HCT116 (cell line): ENCODE results near the gene SLC22A23. TPM values are rescaled to one million over a fixed set of nuclear protein-coding genes. Genes with fewer than 3 reads are reported as not detected.

ENCODE experiments used
- ATAC-seq: fragments of 200-7000 bp; cut with Tn5 transposase; 2 replicates; pipeline ENCODE4 v1.9.1; 2020; ENCODE audit warnings: mild to moderate bottlenecking, moderate library complexity
- BruUV-seq: library from RNA; stranded (reverse); fragments of 400-500 nt; replicated peaks from 2 replicates; lab custom pipeline; 2021; lab: Mats Ljungman, UMichigan
- CTCF ChIA-PET: fragments of 300-600 bp; sonication (Branson Sonifier 250); formaldehyde crosslinking; loops from one replicate; lab custom pipeline; 2021; ENCODE audit warnings: antibody characterized with exemption; lab: Charles Lee
- POLR2A ChIA-PET: fragments of 300-600, 350-600 bp; sonication (Branson Sonifier 250); formaldehyde crosslinking; loops from one replicate; lab custom pipeline; 2021; ENCODE audit warnings: antibody characterized with exemption; lab: Charles Lee
- RAD21 ChIA-PET, 2 experiments: fragments of 300-600 bp; sonication (Branson Sonifier 250); formaldehyde crosslinking; loops; one replicate each; lab custom pipeline; 2023; ENCODE audit warnings: low total read pairs in 2 of 2; ENCODE audit not compliant: uncharacterized antibody in 2 of 2, unreplicated experiment in 2 of 2, low non-redundant PET in 1 of 2; lab: Charles Lee
- DNase-seq: peaks from one replicate; pipeline ENCODE4 v3.0.0-alpha.2; 2010; ENCODE audit warnings: low read depth, low spot score
- H2AFZ ChIP-seq: fragments of 200-600 bp; shearing (Covaris generic), sonication (generic); 2 replicates; pipeline ENCODE4 v1.6.1; 2017; ENCODE audit warnings: low read depth, mixed run types, mixed read lengths, antibody characterized with exemption, low read length; ENCODE audit not compliant: poor library complexity, severe bottlenecking
- H3K27ac ChIP-seq: 2 replicates; pipeline ENCODE4 v1.5.1; 2012; ENCODE audit warnings: low read depth, low read length
- H3K27me3 ChIP-seq: fragments of 200-600 bp; sonication (generic); 2 replicates; pipeline ENCODE4 v1.6.1; 2016; ENCODE audit warnings: mixed run types, low read length, mixed read lengths; ENCODE audit not compliant: insufficient read depth
- H3K36me3 ChIP-seq, 2 experiments: fragments of 200-500 bp in 1 of 2; fragments of 200-600 bp in 1 of 2; sonication (Bioruptor generic) in 1 of 2; sonication (generic) in 1 of 2; 2 replicates each; pipeline versions ENCODE4 v1.5.1 to v1.6.1; 2014 to 2016; ENCODE audit warnings: low read length in 2 of 2, inconsistent platforms in 1 of 2, mixed read lengths in 1 of 2, mixed run types in 1 of 2; ENCODE audit not compliant: insufficient read depth in 2 of 2, control insufficient read depth in 1 of 2
- H3K4me1 ChIP-seq, 2 experiments: fragments of 200-600 bp in 1 of 2; sonication (generic) in 1 of 2; 2 replicates each; pipeline versions ENCODE4 v1.5.1 to v1.6.1; 2012 to 2017; ENCODE audit warnings: low read length in 2 of 2, inconsistent platforms in 1 of 2, mild to moderate bottlenecking in 1 of 2, mixed read lengths in 1 of 2, mixed run types in 1 of 2, moderate library complexity in 1 of 2; ENCODE audit not compliant: insufficient read depth in 2 of 2, control insufficient read depth in 1 of 2
- H3K4me2 ChIP-seq: fragments of 200-600 bp; sonication (generic); 2 replicates; pipeline ENCODE4 v1.6.1; 2017; ENCODE audit warnings: mixed run types, low read length, mixed read lengths
- H3K4me3 ChIP-seq, 2 experiments: fragments of 200-600 bp in 1 of 2; sonication (generic) in 1 of 2; replicated peaks in 1 of 2; 2 replicates each; pipeline ENCODE4 v1.5.1; 2011 to 2016; ENCODE audit warnings: low read length in 2 of 2, control low read depth in 1 of 2, low read depth in 1 of 2, mild to moderate bottlenecking in 1 of 2, mixed read lengths in 1 of 2, mixed run types in 1 of 2
- H3K79me2 ChIP-seq: fragments of 200-600 bp; sonication (generic); 2 replicates; pipeline ENCODE4 v1.6.1; 2017; ENCODE audit warnings: mild to moderate bottlenecking, mixed run types, low read length, moderate library complexity, mixed read lengths; ENCODE audit not compliant: insufficient read depth
- H3K9ac ChIP-seq: fragments of 200-600 bp; sonication (generic); 2 replicates; pipeline ENCODE4 v1.6.1; 2016; ENCODE audit warnings: low read length, mixed read lengths
- H3K9me2 ChIP-seq: fragments of 200-600 bp; sonication (generic), shearing (Covaris generic); 2 replicates; pipeline ENCODE4 v1.6.1; 2017; ENCODE audit warnings: mixed run types, mild to moderate bottlenecking, moderate library complexity; ENCODE audit not compliant: insufficient read depth
- H3K9me3 ChIP-seq, 2 experiments: fragments of 200-500 bp in 1 of 2; fragments of 200-600 bp in 1 of 2; sonication (Bioruptor generic) in 1 of 2; sonication (generic) in 1 of 2; 2 replicates each; pipeline ENCODE4 v1.6.1; 2014 to 2017; ENCODE audit warnings: low read length in 2 of 2, mixed read lengths in 2 of 2, inconsistent platforms in 1 of 2, low read depth in 1 of 2, mild to moderate bottlenecking in 1 of 2, mixed run types in 1 of 2, moderate library complexity in 1 of 2; ENCODE audit not compliant: control insufficient read depth in 1 of 2, insufficient read depth in 1 of 2
- H4K20me1 ChIP-seq: fragments of 200-600 bp; sonication (generic), shearing (Covaris generic); 2 replicates; pipeline ENCODE4 v1.6.1; 2017; ENCODE audit warnings: mixed run types, mild to moderate bottlenecking, moderate library complexity; ENCODE audit not compliant: insufficient read depth
- ATF3 ChIP-seq: IDR thresholded peaks from 2 replicates; pipeline ENCODE4 v1.6.1; 2012
- CBX3 ChIP-seq: IDR thresholded peaks from 2 replicates; pipeline ENCODE4 v1.6.1; 2012; ENCODE audit warnings: low read depth
- CTCF ChIP-seq, 3 experiments: fragments of 200-600 bp in 1 of 3; sonication (generic) in 1 of 3; IDR thresholded peaks in 2 of 3; conservative IDR thresholded peaks in 1 of 3; 2 replicates each; pipeline ENCODE4 v1.5.1; 2012 to 2017; ENCODE audit warnings: low read depth in 2 of 3, low read length in 2 of 3, antibody characterized with exemption in 1 of 3, borderline replicate concordance in 1 of 3, control low read depth in 1 of 3, mild to moderate bottlenecking in 1 of 3, mixed read lengths in 1 of 3, mixed run types in 1 of 3, moderate library complexity in 1 of 3; ENCODE audit not compliant: insufficient read depth in 1 of 3
- EGR1 ChIP-seq: IDR thresholded peaks from 2 replicates; pipeline ENCODE4 v1.6.1; 2012; ENCODE audit warnings: low read depth
- ELF1 ChIP-seq: IDR thresholded peaks from 2 replicates; pipeline ENCODE4 v1.6.1; 2012; ENCODE audit warnings: low read depth, borderline replicate concordance
- EZH2phosphoT487 ChIP-seq: fragments of 200-600 bp; IDR thresholded peaks from 2 replicates; pipeline ENCODE4 v1.6.1; 2018; ENCODE audit warnings: antibody characterized with exemption, borderline replicate concordance
- JUND ChIP-seq: IDR thresholded peaks from 2 replicates; pipeline ENCODE4 v1.6.1; 2012
- MAX ChIP-seq: IDR thresholded peaks from 2 replicates; pipeline ENCODE4 v1.6.1; 2012
- POLR2A ChIP-seq: IDR thresholded peaks from 2 replicates; pipeline ENCODE4 v1.7.0; 2011; ENCODE audit warnings: borderline replicate concordance; ENCODE audit not compliant: insufficient read depth, insufficient read length; ENCODE audit errors: extremely low read depth
- POLR2AphosphoS5 ChIP-seq: IDR thresholded peaks from 2 replicates; pipeline ENCODE4 v1.6.1; 2011; ENCODE audit warnings: mild to moderate bottlenecking, low read depth, low read length, moderate library complexity
- RAD21 ChIP-seq: IDR thresholded peaks from 2 replicates; pipeline ENCODE4 v1.6.1; 2012; ENCODE audit warnings: low read depth, mild to moderate bottlenecking
- REST ChIP-seq: IDR thresholded peaks from 2 replicates; pipeline ENCODE4 v1.6.1; 2012; ENCODE audit warnings: low read depth
- TCF7L2 ChIP-seq: IDR thresholded peaks from 2 replicates; pipeline ENCODE4 v1.7.0; 2011; ENCODE audit warnings: borderline replicate concordance, inconsistent platforms; ENCODE audit not compliant: insufficient read depth, insufficient read length; ENCODE audit errors: extremely low read depth
- YY1 ChIP-seq: IDR thresholded peaks from 2 replicates; pipeline ENCODE4 v1.6.1; 2011; ENCODE audit warnings: low read length, low read depth, moderate library complexity, mild to moderate bottlenecking; ENCODE audit not compliant: insufficient replicate concordance; ENCODE audit errors: extremely low read depth
- ZFX ChIP-seq: fragments of 450-650 bp; IDR thresholded peaks from 2 replicates; pipeline ENCODE4 v1.6.1; 2017
- intact Hi-C: fragments of 100-400 bp; cut with micrococcal nuclease; formaldehyde crosslinking; loops from 2 replicates; pipeline ENCODE4 v1.10.0; 2022
- total RNA-seq: library from RNA; stranded (reverse); gene quantifications from one replicate; pipeline ENCODE4 v1.2.1, GENCODE V29; 2021; ENCODE audit not compliant: unreplicated experiment

Gene SLC22A23
- total RNA-seq, 1 experiment from 2014 or later, result 11.5 TPM

- POLR2A ChIA-PET, result no interaction called here
- Histone ChIP-seq H3K27ac (no peak overlapping the region), H3K27me3 (no peaks in the 10 kb centered on the region), H3K9ac (no peak overlapping the region), H3K9me2 (no peaks in the 10 kb centered on the region), H3K4me3 (no peak overlapping the region), H2AFZ (no peak overlapping the region), H3K4me2 (no peak overlapping the region), H3K36me3 (no peaks in the 10 kb centered on the region), H4K20me1 (no peaks in the 10 kb centered on the region), H3K4me1 (no peaks in the 10 kb centered on the region), H3K9me3 (no peaks in the 10 kb centered on the region), H3K79me2 (no peaks in the 10 kb centered on the region)
- no TSS peak for BruUV-seq
- TF ChIP-seq EGR1 (no peak), JUND (no peak), MAX (no peak), POLR2AphosphoS5 (no peak), ATF3 (no peak), ZFX (no peak), CTCF (IDR thresholded peaks at IDR 0.05 in 2 of 3, conservative IDR thresholded peaks at IDR 0.05 in 1 of 3; ENCODE audit: borderline replicate concordance in 1 of 3, insufficient read depth in 1 of 3, low read depth in 2 of 3, low read length in 2 of 3) (no peak), EZH2phosphoT487 (no peak)
- DNase-seq (no peak), ATAC-seq (no peak)
- intact Hi-C loops, result no loop called here
- RAD21 ChIA-PET, result no interaction called here
- CTCF ChIA-PET, result no interaction called here
These were observed 139.1 kb downstream of the SLC22A23 start for GRCh38 chr6:3317741-3318211.

- Histone ChIP-seq H3K9ac (no peak overlapping the region), H3K79me2 (no peaks in the 10 kb centered on the region), H2AFZ (no peak overlapping the region), H3K9me3 (no peaks in the 10 kb centered on the region), H3K27ac (no peak overlapping the region), H4K20me1 (no peaks in the 10 kb centered on the region), H3K36me3 (no peaks in the 10 kb centered on the region), H3K4me1 (no peaks in the 10 kb centered on the region), H3K9me2 (no peaks in the 10 kb centered on the region), H3K4me2 (no peak overlapping the region), H3K27me3 (no peaks in the 10 kb centered on the region), H3K4me3 (no peak overlapping the region)
- BruUV-seq, result no TSS peak
- intact Hi-C loops, result no loop called here
- ATAC-seq (no peak), DNase-seq (no peak)
- ChIA-PET POLR2A (no interaction called here), RAD21 (no interaction called here), CTCF (no interaction called here)
- no peak for TF ChIP-seq ELF1
- no peak for TF ChIP-seq ATF3
- TF ChIP-seq REST, result no peak
- TF ChIP-seq POLR2A, result no peak
- no peak for TF ChIP-seq TCF7L2
- TF ChIP-seq RAD21, result no peak
- no peak for TF ChIP-seq EGR1
- TF ChIP-seq YY1, result no peak
- TF ChIP-seq CBX3, result no peak
- TF ChIP-seq POLR2AphosphoS5, result no peak
- TF ChIP-seq EZH2phosphoT487, result no peak
These were observed 140.0 kb downstream of the SLC22A23 start for GRCh38 chr6:3316818-3317217.
